Medulla oblongata (tissue), 1 donor: ENCODE measurements around the gene IL17RA.

Experiments used
- DNase-seq: peaks from one replicate; pipeline ENCODE4 v3.0.0-alpha.2; 2015; ENCODE audit errors: extremely low spot score

The IL17RA gene

GRCh38 chr22:17106161-17106784, 21.5 kb downstream of the IL17RA start:
- no peak for DNase-seq

DNA sequence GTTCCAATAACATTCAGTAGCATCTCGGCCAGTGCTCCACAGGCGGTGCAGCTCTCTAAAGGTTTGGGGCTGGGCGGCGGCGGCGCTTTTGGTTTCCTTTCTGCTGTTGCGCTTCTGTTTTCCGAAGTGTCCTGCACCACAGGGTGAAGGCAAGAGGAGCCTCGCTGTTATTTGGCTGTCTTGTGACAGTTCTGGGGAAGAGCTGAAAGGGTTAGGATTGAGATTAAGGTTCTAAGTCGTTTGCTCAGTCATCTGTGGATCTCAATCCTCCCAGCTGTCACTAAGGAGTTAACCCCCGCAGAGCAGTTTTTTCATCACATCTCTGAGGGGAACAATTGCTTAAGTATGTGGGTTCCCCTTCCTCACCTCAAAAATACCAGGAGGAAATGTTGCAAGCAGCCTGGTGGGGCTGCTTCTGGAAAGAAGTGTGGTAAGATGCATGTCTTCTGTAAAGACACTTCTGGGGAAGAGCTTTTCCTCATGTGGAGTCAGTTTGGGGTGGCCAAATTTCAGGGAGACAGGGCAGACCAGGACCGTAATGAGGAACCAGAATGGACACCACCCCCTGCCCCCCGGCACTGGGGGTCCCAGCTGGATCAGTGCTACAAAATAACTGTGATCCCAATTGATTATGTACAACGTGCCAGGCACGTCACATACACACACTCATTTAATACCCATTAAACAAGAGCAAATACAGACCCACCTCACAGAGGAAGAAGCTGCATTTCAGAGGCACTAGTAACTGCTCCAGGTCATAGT, 22.2 kb downstream of the IL17RA start:
- DNase-seq: peak; percentile 83

DNA sequence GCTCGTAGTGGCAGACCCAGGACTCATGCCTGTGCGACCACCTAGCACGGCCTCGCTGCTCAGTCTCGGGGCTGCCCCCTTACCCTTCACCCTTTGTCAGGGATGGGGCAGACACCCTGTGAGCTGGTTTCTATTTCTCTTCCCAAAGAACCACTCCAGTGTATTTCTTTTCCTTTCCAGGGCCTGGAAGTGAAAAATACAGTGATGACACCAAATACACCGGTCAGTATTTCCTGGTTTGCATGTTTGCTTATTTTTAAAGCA, 22.7 kb downstream of the IL17RA start:
- DNase-seq: no peak

GRCh38 chr22:17108256-17109112, 23.7 kb downstream of the IL17RA start:
- DNase-seq: no peak

DNA sequence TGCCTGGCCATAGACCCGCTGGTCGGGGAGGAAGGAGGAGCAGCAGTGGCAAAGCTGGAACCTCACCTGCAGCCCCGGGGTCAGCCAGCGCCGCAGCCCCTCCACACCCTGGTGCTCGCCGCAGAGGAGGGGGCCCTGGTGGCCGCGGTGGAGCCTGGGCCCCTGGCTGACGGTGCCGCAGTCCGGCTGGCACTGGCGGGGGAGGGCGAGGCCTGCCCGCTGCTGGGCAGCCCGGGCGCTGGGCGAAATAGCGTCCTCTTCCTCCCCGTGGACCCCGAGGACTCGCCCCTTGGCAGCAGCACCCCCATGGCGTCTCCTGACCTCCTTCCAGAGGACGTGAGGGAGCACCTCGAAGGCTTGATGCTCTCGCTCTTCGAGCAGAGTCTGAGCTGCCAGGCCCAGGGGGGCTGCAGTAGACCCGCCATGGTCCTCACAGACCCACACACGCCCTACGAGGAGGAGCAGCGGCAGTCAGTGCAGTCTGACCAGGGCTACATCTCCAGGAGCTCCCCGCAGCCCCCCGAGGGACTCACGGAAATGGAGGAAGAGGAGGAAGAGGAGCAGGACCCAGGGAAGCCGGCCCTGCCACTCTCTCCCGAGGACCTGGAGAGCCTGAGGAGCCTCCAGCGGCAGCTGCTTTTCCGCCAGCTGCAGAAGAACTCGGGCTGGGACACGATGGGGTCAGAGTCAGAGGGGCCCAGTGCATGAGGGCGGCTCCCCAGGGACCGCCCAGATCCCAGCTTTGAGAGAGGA, 24.5 kb downstream of the IL17RA start:
- DNase-seq: no peak

GRCh38 chr22:17109976-17110375, 25.2 kb downstream of the IL17RA start:
- DNase-seq: no peak

GRCh38 chr22:17110791-17111550, 26.2 kb downstream of the IL17RA start:
- no peak for DNase-seq

- DNase-seq: no peak
These were observed 27.8 kb downstream of the IL17RA start for GRCh38 chr22:17112491-17113042.

DNA sequence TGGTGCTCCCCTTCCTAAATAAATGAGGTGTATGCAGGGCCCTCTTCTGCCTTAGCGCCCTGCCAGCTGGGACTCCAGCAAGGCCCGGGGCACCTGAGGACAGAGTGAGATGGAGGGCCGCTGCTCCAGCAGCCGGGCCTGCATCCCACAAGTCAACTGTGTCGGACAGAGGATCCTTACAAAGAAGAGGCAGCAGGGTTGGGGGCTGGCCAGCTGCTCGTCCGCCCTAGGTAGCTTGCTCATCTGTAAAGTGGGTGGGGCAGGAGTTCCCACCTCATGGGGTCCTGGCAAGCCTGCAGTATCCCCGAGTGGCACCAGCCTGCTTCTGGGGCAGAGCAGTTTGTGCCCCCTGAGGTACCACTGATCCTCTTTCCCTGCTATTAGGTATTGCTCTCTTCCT, 28.8 kb downstream of the IL17RA start:
- no peak for DNase-seq

DNA sequence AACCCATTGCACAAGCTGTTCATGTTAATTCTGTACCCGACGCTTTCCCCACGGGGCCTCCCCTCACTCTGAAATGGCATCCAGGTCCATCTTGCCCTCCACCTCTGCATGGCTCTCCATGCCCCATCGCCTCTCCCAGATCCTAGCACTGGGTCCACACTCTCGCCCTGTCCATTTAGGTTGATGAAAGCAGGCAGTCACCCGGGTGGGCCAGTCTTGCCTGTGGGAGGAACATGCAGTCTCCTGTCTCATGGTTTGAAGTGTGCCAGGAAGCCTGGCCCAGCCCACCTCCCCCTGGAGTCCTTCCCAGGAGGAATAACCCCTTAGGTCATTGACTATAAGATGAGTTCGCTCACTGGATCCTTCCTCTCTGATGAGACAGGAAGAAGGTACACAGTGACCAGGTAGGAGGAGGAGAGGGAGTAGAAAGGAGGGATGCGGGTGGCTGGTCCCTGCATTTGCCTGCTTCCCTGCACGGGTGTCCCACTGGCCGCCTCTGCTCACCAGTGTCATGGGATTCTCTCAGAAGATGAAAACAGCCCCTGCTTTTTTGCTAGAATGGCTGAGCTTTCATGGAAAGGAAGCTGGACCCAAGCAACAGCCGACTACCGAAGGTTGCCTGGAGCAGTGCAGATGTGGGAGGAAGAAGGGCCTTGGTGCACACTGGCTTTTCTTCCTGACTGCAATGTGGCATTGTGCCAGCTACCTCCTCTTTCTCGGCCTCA, 29.5 kb downstream of the IL17RA start:
- no peak for DNase-seq

DNA sequence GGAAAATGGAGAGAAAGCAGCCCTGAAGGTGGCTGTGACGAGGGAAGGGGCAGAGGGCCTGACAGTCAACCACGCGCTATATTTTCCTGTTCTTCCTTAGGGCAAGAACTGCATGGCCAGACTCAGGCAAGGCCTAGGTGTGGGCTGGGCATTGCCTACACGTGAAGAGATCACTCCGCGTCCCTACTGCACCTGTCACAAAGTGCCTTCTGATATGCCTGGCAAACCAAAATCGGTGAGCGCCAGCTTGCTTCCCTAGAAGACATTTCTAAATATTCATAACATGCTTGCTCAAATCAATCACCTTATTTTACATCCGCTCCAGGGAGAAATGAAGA, 30.1 kb downstream of the IL17RA start:
- DNase-seq: no peak

GRCh38 chr22:17115236-17115635, 30.4 kb downstream of the IL17RA start:
- DNase-seq: no peak

DNA sequence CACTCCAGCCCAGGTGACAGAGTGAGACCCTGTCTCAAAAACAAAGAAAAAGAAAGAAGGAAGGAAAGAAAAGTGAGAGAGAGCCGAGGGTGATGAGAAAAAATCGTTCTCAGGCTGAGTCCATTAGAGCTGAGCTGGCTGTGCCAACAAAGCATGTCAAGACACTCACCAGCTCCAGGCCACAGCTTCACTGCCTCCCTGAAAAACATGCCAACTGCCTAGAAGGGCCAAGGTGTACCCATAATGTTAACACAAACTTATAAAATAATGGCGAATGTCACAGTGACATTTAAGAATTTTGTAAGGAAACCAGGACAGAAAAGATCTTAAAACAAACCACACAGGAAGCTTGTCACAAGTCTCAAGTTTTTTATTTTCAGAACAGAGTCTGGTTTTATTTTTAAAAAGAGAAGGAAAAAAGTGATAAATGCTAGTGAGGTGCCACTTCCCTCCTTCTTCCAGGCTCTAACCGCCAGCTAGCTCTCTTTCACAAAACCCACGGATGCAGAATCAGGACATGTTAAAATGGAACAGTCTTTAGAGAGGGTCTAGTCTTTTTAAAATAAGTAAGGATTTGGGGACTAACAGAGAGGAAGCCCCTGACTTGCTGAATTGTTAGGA, 31.3 kb downstream of the IL17RA start:
- peak; percentile 30 for DNase-seq

DNA sequence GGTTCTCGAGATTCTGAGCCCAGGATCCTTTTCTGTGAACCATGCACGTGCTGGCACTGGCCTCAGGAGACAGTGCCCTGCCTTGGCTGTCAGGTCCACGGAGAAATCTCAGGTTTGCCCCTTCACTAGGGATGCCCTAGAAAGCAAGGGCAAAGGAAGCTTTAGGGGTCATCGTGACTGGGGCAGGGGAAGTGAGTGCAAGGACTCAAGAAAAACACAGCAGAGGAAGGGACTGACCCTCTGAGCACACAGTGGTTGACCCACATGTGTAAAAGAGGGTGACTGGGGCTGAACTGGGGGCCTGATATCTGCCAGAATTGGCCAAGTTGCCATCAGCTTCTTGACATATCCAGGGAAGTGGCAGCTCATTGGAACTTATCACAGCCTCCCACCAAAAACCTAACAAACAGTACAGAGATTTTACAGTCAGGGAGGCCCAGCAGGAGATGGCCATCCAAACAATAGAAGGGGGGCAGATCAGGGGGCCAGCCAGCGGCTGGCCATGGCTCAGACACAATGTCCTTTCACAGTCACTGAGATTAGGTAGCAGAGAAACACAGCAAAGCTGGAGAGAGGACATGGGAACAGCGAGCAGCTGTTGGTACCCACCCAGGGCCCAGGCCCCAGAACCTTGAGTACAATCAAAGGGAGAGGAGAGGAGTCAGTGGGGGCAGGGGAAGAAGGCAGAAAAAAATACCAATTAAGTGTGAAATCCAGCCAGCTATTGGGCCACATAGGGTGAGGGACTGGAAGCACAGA, 32.0 kb downstream of the IL17RA start:
- DNase-seq: no peak

- DNase-seq: no peak
These were observed 32.6 kb downstream of the IL17RA start for GRCh38 chr22:17117400-17117799.

GRCh38 chr22:17117890-17118289, 33.1 kb downstream of the IL17RA start:
- DNase-seq: peak; percentile 45

- DNase-seq: no peak
These were observed 33.5 kb downstream of the IL17RA start for GRCh38 chr22:17118342-17118741.

DNA sequence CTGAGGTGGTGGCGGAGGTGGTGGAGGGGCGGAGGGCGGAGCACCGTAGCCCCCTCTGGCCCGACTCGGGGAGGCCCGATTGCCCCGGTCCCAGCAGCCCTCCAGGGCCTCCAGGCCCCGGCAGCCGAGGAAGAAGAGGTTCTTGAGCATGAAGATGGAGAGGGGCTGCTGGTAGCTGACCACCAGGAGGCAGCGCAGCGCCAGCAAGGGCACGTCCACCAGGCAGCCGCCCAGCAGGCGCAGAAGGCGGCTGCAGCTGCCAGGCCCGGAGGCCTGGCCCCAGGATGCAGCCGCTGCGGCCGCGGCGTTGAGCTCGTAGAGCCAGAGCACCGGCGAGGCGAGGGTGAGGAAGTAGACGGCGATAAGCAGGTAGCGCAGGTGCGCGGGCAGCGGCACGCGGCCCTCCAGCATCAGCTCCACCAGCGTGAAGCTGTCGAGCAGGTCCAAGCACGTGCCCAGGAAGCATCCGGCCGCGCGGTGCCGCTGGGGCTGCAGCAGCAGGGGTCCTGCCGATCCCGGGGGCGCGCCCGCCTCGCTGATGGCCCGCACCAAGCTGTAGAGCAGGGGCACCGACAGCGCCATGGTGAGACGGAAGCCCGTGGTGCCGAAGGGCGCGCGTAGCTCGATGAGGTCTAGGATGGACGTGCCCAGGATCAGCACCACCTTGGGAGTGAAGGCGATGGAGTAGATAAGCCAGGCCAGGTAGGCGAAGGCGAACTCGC, 34.8 kb downstream of the IL17RA start:
- DNase-seq: no peak

GRCh38 chr22:17120281-17120680, 35.5 kb downstream of the IL17RA start:
- DNase-seq: no peak
